Activated CD4-positive, CD25-positive, alpha-beta regulatory T cell treated with anti-CD3 and anti-CD28 coated beads, Interleukin-2, amount 50 U/mL, for 72 hours (primary cell): ENCODE data around the gene QKI.

Source experiments
- DNase-seq: peaks from one replicate; pipeline ENCODE4 v3.0.0; 2021

Gene QKI

GRCh38 chr6:163626073-163626867, 211.8 kb downstream of the QKI start:
- DNase-seq, result no peak

DNA sequence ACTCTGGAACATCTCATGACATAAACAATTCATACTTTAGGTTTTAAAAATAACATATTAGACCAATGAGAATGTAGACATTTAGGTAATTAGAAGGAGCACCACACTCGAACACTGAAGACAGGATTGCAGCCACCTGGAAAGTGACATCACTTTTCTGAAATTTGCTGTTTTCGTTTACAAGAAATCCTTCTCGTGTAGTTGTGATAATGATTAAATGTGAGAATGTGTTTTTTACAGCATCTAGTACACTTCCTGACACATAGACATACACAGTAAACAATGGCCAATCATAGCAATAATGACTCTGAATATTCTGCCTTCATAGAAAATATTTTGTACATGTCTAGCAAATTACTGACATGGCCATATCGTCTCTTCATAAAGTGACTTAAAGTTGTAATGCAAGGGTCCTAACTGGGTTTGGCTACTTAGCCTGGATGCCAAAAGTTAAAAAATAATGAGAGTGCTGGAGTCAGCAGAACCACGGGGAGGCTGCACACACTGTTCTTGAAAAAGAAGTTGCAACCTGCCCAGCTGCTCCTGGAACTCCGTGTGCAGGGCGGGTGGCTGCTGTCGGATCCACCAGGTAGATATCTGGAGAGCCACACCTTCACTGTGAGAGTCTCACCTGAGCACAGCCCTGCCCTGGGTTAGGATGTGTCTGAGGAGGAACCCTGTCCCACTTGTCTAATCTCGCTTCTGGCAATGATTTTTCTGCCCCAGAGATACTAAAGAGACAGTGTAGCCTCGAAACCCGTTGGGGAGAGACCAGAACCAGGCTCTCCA, 212.9 kb downstream of the QKI start:
- DNase-seq, result no peak
